Mesothelial cell of epicardium (in vitro differentiated cells): ENCODE measurements around the gene SMYD1. TPM values are rescaled to one million over a fixed set of nuclear protein-coding genes. Genes with fewer than 3 reads are reported as not detected.

ENCODE experiments used
- DNase-seq, 2 experiments: peaks; one replicate each; pipeline ENCODE4 v3.0.0; 2021; ENCODE audit warnings: low spot score in 2 of 2; ENCODE audit not compliant: unreplicated experiment in 2 of 2
- H3K27ac Mint-ChIP-seq: 2 replicates; pipeline ENCODE4 v1.8.0; 2021; ENCODE audit warnings: mixed read lengths
- H3K27me3 Mint-ChIP-seq: 2 replicates; pipeline ENCODE4 v1.8.0; 2021; ENCODE audit warnings: low read depth, mixed read lengths
- H3K36me3 Mint-ChIP-seq: 2 replicates; pipeline ENCODE4 v1.8.0; 2021; ENCODE audit warnings: mixed read lengths
- H3K4me1 Mint-ChIP-seq: 2 replicates; pipeline ENCODE4 v1.8.0; 2021; ENCODE audit warnings: mixed read lengths
- H3K4me3 Mint-ChIP-seq: 2 replicates; pipeline ENCODE4 v1.8.0; 2021; ENCODE audit warnings: mild to moderate bottlenecking, moderate library complexity, mixed read lengths
- H3K9me3 Mint-ChIP-seq: 2 replicates; pipeline ENCODE4 v1.8.0; 2021; ENCODE audit warnings: mixed read lengths
- total RNA-seq: library from RNA; stranded (reverse); gene quantifications from 3 replicates; pipeline ENCODE4 v1.2.1, GENCODE V29; 2021
- TF ChIP-seq, protein P1 (sequence below): fragments of 200-600 bp; sonication (generic); IDR thresholded peaks from one replicate; pipeline ENCODE4 v1.5.0; 2021; ENCODE audit warnings: antibody characterized with exemption; ENCODE audit not compliant: unreplicated experiment

Gene SMYD1
- total RNA-seq, 1 donor from 2014 or later = not detected

- Mint-ChIP-seq H3K4me1 (peaks cover 4% of the 10 kb centered on the region), H3K36me3 (no peaks in the 10 kb centered on the region), H3K27ac (no peak overlapping the region), H3K9me3 (no peaks in the 10 kb centered on the region), H3K4me3 (no peak overlapping the region), H3K27me3 (peaks cover 33% of the 10 kb centered on the region)
- no peak for DNase-seq
- TF ChIP-seq, protein P1, sequence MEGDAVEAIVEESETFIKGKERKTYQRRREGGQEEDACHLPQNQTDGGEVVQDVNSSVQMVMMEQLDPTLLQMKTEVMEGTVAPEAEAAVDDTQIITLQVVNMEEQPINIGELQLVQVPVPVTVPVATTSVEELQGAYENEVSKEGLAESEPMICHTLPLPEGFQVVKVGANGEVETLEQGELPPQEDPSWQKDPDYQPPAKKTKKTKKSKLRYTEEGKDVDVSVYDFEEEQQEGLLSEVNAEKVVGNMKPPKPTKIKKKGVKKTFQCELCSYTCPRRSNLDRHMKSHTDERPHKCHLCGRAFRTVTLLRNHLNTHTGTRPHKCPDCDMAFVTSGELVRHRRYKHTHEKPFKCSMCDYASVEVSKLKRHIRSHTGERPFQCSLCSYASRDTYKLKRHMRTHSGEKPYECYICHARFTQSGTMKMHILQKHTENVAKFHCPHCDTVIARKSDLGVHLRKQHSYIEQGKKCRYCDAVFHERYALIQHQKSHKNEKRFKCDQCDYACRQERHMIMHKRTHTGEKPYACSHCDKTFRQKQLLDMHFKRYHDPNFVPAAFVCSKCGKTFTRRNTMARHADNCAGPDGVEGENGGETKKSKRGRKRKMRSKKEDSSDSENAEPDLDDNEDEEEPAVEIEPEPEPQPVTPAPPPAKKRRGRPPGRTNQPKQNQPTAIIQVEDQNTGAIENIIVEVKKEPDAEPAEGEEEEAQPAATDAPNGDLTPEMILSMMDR = no peak
Measured at GRCh38 chr2:88115825-88116518, 48.3 kb downstream of the SMYD1 start.

GRCh38 chr2:88116669-88117432, 49.2 kb downstream of the SMYD1 start:
- H3K4me3 Mint-ChIP-seq = no peak overlapping the region

DNA sequence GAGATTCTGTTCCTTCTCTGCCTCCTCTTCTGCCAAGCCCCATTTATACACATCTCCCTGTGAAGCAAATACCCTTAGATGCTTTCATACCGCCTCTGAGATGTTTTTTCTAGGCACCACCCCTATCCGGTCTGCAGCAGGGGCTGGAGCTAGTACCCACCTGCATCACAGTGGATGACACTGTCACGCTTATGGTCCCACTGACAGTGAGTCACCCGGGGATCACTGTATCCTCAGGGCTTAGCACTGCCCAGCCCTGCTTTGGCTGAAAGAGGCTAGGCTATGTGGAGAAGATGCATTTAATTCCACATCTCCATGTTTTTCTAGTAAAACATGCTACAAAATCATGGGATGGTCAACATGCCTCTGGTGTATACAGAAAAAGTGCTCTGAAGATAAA, 50.3 kb downstream of the SMYD1 start:
- TF ChIP-seq, protein P1 = no peak
- Mint-ChIP-seq H3K27ac (no peak overlapping the region), H3K27me3 (peaks cover 45% of the 10 kb centered on the region), H3K4me3 (no peak overlapping the region), H3K4me1 (peaks cover 4% of the 10 kb centered on the region), H3K9me3 (no peaks in the 10 kb centered on the region), H3K36me3 (no peaks in the 10 kb centered on the region)
- no peak for DNase-seq

More at GRCh38 chr2:88116669-88117432, 49.2 kb downstream of the SMYD1 start:
- DNase-seq = no peak
- Mint-ChIP-seq H3K27ac (no peak overlapping the region), H3K9me3 (no peaks in the 10 kb centered on the region), H3K36me3 (no peaks in the 10 kb centered on the region), H3K4me1 (peaks cover 4% of the 10 kb centered on the region), H3K27me3 (peaks cover 38% of the 10 kb centered on the region)
- TF ChIP-seq, protein P1 = no peak

DNA sequence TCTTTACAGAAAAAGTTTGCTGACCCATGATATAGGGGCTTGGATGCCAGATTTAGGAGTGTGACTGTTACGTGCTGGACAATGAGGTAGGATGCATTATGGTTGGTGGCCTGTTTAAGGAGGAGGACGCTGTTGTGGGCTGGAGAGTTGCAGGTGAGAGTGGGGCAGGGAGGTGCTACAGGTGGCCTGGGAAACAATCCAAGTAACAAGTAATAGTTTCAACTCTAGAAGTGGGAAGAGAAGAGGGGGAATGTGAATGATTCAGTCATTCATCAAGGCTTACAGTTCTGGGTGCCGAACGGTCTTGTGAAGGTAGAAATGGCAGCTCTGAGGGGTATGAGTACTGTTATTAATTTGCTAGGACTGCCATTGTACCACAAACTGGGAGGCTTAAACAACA, 54.1 kb downstream of the SMYD1 start:
- Mint-ChIP-seq H3K4me3 (no peak overlapping the region), H3K27ac (no peak overlapping the region), H3K27me3 (peaks cover 67% of the 10 kb centered on the region), H3K9me3 (no peaks in the 10 kb centered on the region), H3K4me1 (no peaks in the 10 kb centered on the region), H3K36me3 (no peaks in the 10 kb centered on the region)
- TF ChIP-seq, protein P1 = no peak
- DNase-seq = no peak

DNA sequence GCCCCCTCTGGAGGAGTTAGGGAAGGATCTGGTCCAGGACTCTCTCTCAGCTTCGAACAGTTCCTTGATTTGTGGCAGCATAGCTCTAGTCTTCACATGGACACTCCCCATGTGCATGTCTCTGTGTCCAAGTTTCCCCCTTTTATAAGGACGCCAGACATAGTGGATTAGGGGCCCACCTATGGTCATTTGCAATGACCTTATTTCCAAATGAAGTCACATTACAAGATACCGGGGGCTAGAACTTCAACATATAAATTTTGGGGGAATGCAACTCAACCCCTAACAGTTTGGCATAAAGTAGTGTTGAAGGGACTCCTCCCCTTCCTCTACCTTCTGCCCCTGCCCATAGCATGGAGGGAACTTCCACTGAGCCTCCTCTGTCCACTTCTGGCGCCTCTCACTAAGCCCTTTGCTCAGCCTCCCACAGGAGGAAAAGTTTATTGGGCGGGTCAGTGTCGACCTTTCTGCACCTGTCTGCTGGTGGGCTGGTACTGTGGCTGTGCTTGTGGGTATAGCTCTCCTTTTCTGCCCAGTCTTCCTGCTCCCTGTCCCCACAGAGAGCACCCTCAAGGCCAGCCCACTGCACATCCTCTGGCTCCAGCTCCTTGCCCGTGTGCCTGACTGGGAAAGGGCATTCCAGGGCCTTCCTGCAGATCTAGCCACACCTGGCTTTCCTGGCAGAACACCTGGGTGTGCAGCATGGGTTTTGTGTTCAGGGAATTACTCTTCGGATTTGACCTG, 54.7 kb downstream of the SMYD1 start:
- TF ChIP-seq, protein P1 = no peak
- DNase-seq = no peak
- H3K27ac Mint-ChIP-seq = no peak overlapping the region
- peaks cover 69% of the 10 kb centered on the region for H3K27me3 Mint-ChIP-seq
- H3K4me3 Mint-ChIP-seq = no peak overlapping the region
- no peaks in the 10 kb centered on the region for H3K4me1 Mint-ChIP-seq
- no peaks in the 10 kb centered on the region for H3K36me3 Mint-ChIP-seq
- H3K9me3 Mint-ChIP-seq = no peaks in the 10 kb centered on the region
